Glomerular visceral epithelial cell (primary cell): ENCODE results near the gene U2SURP.
"Not testable (repeated sequence)": the region's sequence is repeated elsewhere in the genome, so short reads cannot be mapped to it uniquely, and the experiment has no call there.

Experiments
- DNase-seq: peaks from one replicate; pipeline ENCODE4 v3.0.0-alpha.2; 2016; ENCODE audit errors: extremely low spot score

The U2SURP gene

DNA sequence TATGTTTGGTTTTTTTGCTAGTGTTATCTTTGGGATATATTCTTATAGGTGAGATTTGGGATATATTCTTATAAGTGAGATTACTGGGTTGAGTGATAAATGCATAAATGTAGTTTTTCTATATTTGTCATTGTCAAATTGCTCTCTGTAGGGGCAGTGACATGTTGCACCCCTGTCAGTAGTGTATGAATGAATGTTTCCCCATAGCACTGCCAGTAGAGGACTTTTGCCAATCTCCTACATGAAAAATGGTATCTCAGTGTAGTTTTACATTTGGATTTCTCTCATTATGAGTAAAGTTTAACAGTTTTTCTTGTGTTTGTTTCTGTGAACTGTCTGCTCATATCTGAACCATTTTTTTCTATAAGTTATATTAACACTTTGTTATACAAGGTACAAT, 13.6 kb downstream of the U2SURP start:
- no peak for DNase-seq

DNA sequence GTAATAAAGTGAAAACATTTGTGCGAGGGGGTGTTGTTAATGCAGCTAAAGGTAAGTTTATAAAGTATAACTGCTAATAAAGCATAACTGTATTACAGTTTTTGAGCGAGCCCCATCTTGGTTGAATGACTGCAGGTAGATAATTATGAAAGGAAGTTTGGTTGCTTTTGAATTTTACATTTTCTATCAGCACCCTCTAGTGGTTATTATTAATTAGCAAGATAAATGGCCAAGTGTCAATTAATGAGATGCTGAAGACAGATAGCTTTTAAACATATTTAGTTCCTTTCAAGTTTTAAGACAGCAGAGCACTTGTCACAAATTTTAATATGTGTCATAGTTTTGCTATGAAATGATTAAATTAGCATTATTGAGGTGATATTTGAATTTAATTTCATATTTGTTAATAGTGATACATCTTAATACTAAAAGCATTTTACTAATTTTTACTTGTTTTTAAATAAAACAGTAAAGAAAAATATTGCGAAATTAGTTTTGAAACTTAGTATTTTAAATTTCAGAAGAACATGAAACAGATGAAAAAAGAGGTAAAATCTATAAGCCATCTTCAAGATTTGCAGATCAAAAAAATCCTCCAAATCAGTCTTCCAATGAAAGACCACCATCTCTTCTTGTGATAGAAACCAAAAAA, 15.1 kb downstream of the U2SURP start:
- no peak for DNase-seq

DNA sequence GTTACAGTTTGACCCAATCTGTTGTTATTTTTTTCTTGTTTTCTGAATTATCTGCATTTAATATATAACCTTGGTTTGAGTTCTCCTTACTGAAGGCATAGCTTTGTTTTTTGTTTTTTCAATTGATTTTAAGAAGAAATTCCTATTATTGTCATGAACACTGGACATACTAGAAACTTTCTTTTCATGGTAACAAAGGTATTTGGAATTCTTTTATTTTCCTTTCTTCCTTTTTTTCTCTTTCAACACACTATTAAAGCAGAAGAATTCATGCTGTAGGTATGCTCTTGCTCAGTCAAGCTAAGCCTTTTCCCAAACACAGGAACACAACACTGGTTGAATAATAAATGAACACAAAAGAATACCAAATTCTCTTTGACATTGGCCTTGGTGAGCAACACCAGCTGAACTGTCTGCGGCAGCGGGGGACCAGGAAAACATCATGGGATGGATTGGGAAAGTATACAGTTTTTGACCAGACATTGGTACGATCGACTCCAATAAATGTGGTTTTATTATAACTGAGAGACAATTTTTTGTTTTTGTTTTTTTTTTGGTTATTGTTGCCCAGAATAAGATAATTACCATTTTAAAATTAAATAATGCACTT, 23.1 kb downstream of the U2SURP start:
- no peak for DNase-seq

GRCh38 chr3:143031327-143031726, 30.0 kb downstream of the U2SURP start:
- no peak for DNase-seq

- DNase-seq = not testable (repeated sequence)
Measured at GRCh38 chr3:143031796-143032387, 30.5 kb downstream of the U2SURP start.

DNA sequence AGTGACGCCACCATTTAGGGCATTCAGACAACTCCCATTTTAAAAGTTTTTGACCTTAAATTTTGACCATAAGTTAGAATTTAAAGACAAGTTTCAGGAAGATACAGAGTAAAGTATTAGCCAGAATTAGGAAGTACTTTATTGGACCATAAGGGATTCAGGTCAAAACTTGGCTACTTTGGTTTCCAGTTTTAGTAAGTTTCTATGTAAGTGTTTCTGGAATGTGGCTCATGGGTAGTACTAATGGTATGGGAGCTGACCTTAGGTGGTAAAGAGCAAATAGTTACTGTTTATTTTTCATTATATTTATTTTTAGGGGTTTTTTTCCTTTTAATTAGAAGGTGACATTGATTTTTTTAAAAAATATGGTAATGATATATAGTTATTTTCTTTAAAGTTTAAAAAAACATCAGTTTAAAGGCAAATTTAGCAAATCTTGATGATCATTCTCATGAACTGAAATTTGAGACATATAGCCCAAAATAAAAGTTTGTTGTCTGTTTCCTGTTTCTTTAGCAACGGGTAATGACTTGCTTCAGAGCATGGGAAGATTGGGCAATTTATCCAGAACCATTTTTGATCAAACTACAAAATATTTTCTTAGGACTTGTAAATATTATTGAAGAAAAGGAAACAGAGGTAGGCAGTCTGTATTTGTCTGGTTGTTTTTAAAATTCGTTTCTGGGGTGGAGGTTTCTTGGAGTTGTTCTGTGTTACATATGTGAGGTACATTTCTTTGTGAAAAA, 34.3 kb downstream of the U2SURP start:
- no peak for DNase-seq

GRCh38 chr3:143036557-143036956, 35.2 kb downstream of the U2SURP start:
- DNase-seq = no peak

DNA sequence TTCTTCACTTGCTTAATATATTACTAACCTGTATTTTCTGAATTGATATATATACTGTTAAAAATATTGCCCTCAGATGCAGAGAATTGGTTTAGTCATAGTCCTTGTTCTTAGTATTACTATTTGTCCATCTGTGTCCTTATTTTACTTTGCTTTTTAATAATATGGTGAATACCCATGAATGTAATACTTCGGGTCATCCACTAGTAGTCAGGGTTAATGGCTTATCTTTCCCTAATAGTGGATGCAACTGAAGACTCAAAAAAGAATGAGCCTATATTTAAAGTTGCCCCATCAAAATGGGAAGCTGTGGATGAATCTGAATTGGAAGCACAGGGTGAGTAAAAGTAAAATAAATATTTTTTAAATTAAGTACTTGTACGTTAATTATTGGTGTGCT, 36.5 kb downstream of the U2SURP start:
- DNase-seq = no peak

GRCh38 chr3:143040261-143040879, 39.0 kb downstream of the U2SURP start:
- peak; percentile 8 for DNase-seq

- no peak for DNase-seq
Measured at GRCh38 chr3:143041903-143042302, 40.5 kb downstream of the U2SURP start.

GRCh38 chr3:143045639-143046038, 44.3 kb downstream of the U2SURP start:
- no peak for DNase-seq

DNA sequence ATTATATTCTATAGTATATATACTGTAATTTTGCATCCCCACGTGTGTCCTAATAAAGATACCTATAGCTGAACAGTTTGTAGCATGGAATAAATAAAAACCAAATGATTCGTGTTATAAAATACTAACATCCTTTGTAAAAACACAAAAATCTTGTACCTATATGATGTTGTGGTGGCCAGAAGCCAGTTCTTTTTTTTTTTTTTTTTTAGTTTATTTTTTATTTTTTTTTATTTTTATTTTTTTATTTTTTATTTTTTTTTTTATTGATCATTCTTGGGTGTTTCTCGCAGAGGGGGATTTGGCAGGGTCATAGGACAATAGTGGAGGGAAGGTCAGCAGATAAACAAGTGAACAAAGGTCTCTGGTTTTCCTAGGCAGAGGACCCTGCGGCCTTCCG, 44.7 kb downstream of the U2SURP start:
- DNase-seq = not testable (repeated sequence)

- DNase-seq = no peak
Measured at GRCh38 chr3:143054011-143054410, 52.6 kb downstream of the U2SURP start.

DNA sequence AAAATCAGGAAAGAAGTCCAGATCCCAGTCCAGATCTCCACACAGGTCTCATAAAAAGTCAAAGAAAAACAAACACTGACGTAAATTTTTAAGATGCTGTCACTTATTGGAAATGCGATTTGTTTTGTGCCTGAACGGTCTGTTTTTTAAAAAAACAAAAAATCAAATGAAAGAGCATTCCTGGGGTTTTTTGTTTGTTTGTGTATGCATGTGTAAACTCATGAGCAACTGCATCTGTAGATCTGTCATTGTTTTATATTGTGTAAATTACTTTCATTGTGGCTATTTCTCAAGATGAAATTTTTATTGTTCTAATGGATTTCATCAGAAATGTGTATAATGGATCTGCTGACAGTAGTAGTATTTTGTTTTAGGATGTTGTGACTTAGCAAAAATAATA, 55.0 kb downstream of the U2SURP start:
- no peak for DNase-seq

DNA sequence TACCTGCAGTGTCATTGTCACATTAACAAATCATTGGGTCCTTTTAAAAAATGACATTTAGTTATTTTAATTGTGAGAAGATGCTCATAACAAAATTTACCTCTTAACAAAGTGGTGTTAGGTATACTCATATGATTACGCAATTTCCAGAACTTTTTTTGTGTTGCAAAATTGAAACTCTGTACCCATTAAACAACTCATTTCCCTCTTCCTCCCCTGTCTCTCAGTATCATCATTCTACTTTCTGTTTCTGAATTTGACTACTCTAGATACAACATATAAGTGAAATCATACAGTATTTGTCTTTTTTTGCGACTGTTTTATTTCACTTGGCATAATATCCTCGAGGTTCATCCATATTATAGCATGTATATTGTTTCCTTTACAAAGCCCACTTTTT, 59.5 kb downstream of the U2SURP start:
- no peak for DNase-seq

DNA sequence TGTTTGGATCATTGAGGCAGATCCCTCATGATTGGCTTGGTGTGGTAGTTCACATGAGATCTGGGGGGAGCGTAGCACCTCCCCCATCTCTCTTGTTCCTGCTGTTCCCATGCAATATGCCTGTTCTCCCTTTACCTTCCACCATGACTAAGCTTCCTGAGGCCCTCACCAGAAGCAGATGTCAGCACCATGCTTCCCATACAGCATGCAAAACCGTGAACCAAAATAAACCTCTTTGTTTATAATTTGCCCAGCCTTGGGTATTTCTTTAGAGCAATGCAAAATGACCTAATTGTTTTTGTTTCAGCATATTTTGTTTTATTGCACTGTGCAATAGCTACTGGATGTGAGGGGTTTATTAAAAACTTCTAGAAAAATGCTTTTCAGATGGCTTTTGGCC, 61.6 kb downstream of the U2SURP start:
- DNase-seq = no peak

GRCh38 chr3:143064777-143065176, 63.4 kb downstream of the U2SURP start:
- DNase-seq = no peak

DNA sequence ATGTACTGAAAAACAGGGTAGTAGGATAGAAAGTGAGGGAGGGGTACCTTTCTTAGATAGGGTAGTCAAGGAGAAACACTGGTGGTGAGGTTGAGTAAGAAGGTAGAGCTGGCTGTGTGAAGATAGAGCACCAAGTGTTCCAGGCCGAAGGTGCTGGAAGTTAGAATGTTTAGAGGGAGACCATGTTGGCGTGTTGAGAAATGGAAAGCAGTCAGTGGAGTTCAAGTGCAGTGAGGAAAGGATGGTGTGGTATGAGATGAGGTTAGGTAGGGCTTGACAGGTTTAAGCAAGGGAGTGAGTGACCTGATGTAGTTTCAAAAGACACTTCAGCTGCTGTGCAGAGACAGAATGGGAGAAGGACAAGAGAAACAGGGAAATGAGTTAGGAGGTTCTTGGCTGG, 64.0 kb downstream of the U2SURP start:
- no peak for DNase-seq

GRCh38 chr3:143066033-143066432, 64.7 kb downstream of the U2SURP start:
- no peak for DNase-seq

DNA sequence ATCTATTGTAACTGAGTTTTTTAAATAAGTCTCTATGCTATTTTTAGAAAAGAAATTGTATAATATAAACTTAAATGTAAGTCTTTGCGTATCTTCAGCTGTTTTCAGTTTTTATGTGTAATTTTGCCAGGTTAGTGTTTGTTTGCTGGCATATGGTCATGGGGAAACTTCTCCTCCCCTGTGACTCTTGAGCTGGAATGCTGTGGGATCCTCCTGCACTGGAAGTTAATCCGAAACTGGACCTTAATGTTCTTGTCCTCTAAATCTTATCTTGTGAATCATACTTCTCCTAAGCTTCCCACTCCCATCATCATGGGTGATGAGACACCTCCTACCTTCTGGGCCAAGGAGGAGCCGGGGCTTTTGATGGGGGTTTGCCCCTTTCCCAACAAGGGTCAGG, 65.8 kb downstream of the U2SURP start:
- no peak for DNase-seq

- no peak for DNase-seq
Measured at GRCh38 chr3:143068059-143068458, 66.7 kb downstream of the U2SURP start.

DNA sequence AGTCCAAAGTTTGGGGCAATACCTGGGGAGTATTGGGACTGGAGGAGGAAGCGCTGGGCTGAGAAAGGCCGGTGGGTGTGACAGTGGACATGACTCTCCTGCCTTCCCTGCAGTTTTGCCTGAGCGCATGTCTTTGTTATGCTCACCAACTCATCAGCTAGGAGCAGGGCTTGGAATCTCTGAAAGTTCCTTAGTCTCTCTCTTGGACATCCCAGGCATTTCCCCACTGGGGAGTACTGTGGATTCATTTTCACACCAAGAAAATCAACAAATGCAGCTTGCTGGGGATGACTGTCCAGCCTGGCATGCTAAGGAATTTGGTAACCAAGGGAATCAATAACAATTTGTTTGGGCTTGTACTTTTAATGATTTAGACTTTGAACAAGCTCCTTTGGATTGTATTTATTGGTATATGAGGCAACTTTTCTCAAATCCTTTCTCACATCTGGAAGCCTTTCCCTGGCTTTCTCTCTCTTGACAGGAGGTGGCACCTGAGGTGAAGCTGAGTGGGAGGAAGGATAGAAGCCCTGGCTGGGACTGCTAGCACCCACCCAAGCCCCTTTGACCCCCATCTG, 69.7 kb downstream of the U2SURP start:
- DNase-seq = peak; percentile 19
